HG02763 (cell line): ENCODE measurements around the gene VSIG10.

Source experiments
- ATAC-seq: cut with Tn5 transposase; IDR thresholded peaks from one replicate; pipeline ENCODE4 v1.9.1; 2021; ENCODE audit warnings: mild to moderate bottlenecking, moderate library complexity; ENCODE audit not compliant: unreplicated experiment

Gene VSIG10

GRCh38 chr12:118061011-118061872 lies 42.6 kb downstream of the VSIG10 start, which contains the start of gene WSB2:
TSS of gene WSB2 (minus strand) at chr12:118061179. CDS start at chr12:118061048, 131 bp downstream.
- peak; percentile 54 for ATAC-seq

- ATAC-seq = peak; percentile 44
Measured at GRCh38 chr12:118060301-118061010, 43.4 kb downstream of the VSIG10 start.

- ATAC-seq = no peak
Measured at GRCh38 chr12:118059341-118060191, 44.2 kb downstream of the VSIG10 start.

GRCh38 chr12:118058881-118059280 lies 44.9 kb downstream of the VSIG10 start:
- no peak for ATAC-seq

- no peak for ATAC-seq
Measured at GRCh38 chr12:118058227-118058626, 45.6 kb downstream of the VSIG10 start.

GRCh38 chr12:118055865-118056773 lies 47.7 kb downstream of the VSIG10 start:
- no peak for ATAC-seq

- no peak for ATAC-seq
Measured at GRCh38 chr12:118055144-118055557, 48.7 kb downstream of the VSIG10 start.

- ATAC-seq = no peak
Measured at GRCh38 chr12:118053071-118053985, 50.5 kb downstream of the VSIG10 start.

- no peak for ATAC-seq
Measured at GRCh38 chr12:118052324-118053070, 51.3 kb downstream of the VSIG10 start.

- no peak for ATAC-seq
Measured at GRCh38 chr12:118050972-118051910, 52.6 kb downstream of the VSIG10 start.

- no peak for ATAC-seq
Measured at GRCh38 chr12:118046430-118046829, 57.4 kb downstream of the VSIG10 start.

- no peak for ATAC-seq
Measured at GRCh38 chr12:118044577-118044976, 59.2 kb downstream of the VSIG10 start.

- ATAC-seq = no peak
Measured at GRCh38 chr12:118044075-118044474, 59.7 kb downstream of the VSIG10 start.

GRCh38 chr12:118042091-118042490 lies 61.7 kb downstream of the VSIG10 start:
- ATAC-seq = no peak

GRCh38 chr12:118038137-118038536 lies 65.7 kb downstream of the VSIG10 start:
- ATAC-seq = no peak

GRCh38 chr12:118036672-118037411 lies 67.0 kb downstream of the VSIG10 start:
- ATAC-seq = no peak
